IgD-negative memory B cell (primary cell): Measurements from ENCODE around the gene C19orf73. TPM values are rescaled to one million over a fixed set of nuclear protein-coding genes. Genes with fewer than 3 reads are reported as not detected.
"Not testable (repeated sequence)": the region's sequence is repeated elsewhere in the genome, so short reads cannot be mapped to it uniquely, and the experiment has no call there.

Source experiments
- H3K27ac Mint-ChIP-seq, 3 donors: one replicate each; pipeline ENCODE4 v1.8.0; 2020 to 2022; ENCODE audit warnings: mild to moderate bottlenecking in 3 of 3, mixed read lengths in 3 of 3, moderate library complexity in 1 of 3
- H3K27me3 Mint-ChIP-seq: one replicate; pipeline ENCODE4 v1.8.0; 2021; ENCODE audit warnings: mixed read lengths
- H3K36me3 Mint-ChIP-seq: one replicate; pipeline ENCODE4 v1.8.0; 2020; ENCODE audit warnings: mild to moderate bottlenecking, mixed read lengths
- H3K4me1 Mint-ChIP-seq, 3 donors: one replicate each; pipeline ENCODE4 v1.8.0; 2020 to 2022; ENCODE audit warnings: mixed read lengths in 3 of 3, mild to moderate bottlenecking in 1 of 3
- H3K4me3 Mint-ChIP-seq, 4 donors: one replicate each; pipeline ENCODE4 v1.8.0; 2020 to 2022; ENCODE audit warnings: mild to moderate bottlenecking in 4 of 4, mixed read lengths in 4 of 4, moderate library complexity in 3 of 4
- H3K9me3 Mint-ChIP-seq, 3 donors: one replicate each; pipeline ENCODE4 v1.8.0; 2020 to 2021; ENCODE audit warnings: mixed read lengths in 3 of 3, mild to moderate bottlenecking in 1 of 3
- polyA plus RNA-seq: library from polyadenylated mRNA; unstranded; fragments of 300-500 nt; fragmentation: Illumina TruSeq; gene quantifications from one replicate; pipeline ENCODE4 v1.2.3, GENCODE V29; 2021

C19orf73 gene
- polyA plus RNA-seq, 1 donor from 2014 or later, result 2.6 TPM

- Mint-ChIP-seq H3K4me3 (peak overlapping the region in 3 of 4 donors; percentile 66 to 76 (median 72)), H3K4me1 (peaks cover 7 to 12% (median 8%) of the 10 kb centered on the region in 3 donors), H3K27me3 (peaks cover 41% of the 10 kb centered on the region), H3K36me3 (no peaks in the 10 kb centered on the region), H3K9me3 (peaks cover 3 to 8% (median 8%) of the 10 kb centered on the region in 3 donors), H3K27ac (no peak overlapping the region)
These were observed 33.2 kb upstream of the C19orf73 start for GRCh38 chr19:49152119-49152550.

GRCh38 chr19:49151267-49152118 lies 32.5 kb upstream of the C19orf73 start:
- H3K9me3 Mint-ChIP-seq, result peaks cover 3 to 8% (median 8%) of the 10 kb centered on the region in 3 donors
- peaks cover 46% of the 10 kb centered on the region for H3K27me3 Mint-ChIP-seq
- H3K4me3 Mint-ChIP-seq, result peak overlapping the region; percentile 65 to 87 (median 76)
- H3K27ac Mint-ChIP-seq, result no peak overlapping the region
- H3K4me1 Mint-ChIP-seq, result peaks cover 7 to 12% (median 8%) of the 10 kb centered on the region in 3 donors
- no peaks in the 10 kb centered on the region for H3K36me3 Mint-ChIP-seq

GRCh38 chr19:49150944-49151243 lies 32.0 kb upstream of the C19orf73 start:
- peaks cover 8 to 13% (median 8%) of the 10 kb centered on the region in 3 donors for H3K4me1 Mint-ChIP-seq
- no peak overlapping the region for H3K27ac Mint-ChIP-seq
- H3K4me3 Mint-ChIP-seq, result peak overlapping the region; percentile 52 to 89 (median 76)
- H3K9me3 Mint-ChIP-seq, result peaks cover 3 to 8% (median 8%) of the 10 kb centered on the region in 3 donors
- H3K27me3 Mint-ChIP-seq, result peaks cover 45% of the 10 kb centered on the region
- H3K36me3 Mint-ChIP-seq, result no peaks in the 10 kb centered on the region

- peaks cover 3 to 8% (median 8%) of the 10 kb centered on the region in 3 donors for H3K9me3 Mint-ChIP-seq
- H3K4me1 Mint-ChIP-seq, result peaks cover 8 to 18% (median 12%) of the 10 kb centered on the region in 3 donors
- peaks cover 49% of the 10 kb centered on the region for H3K27me3 Mint-ChIP-seq
- H3K4me3 Mint-ChIP-seq, result peak overlapping the region; percentile 67 to 89 (median 84)
- H3K27ac Mint-ChIP-seq, result no peak overlapping the region
- H3K36me3 Mint-ChIP-seq, result no peaks in the 10 kb centered on the region
These were observed 31.4 kb upstream of the C19orf73 start for GRCh38 chr19:49150106-49150943.

- Mint-ChIP-seq H3K27ac (peak overlapping the region in 1 of 3 donors; percentile 86), H3K4me1 (peaks cover 8 to 19% (median 14%) of the 10 kb centered on the region in 3 donors), H3K27me3 (peaks cover 51% of the 10 kb centered on the region)
These were observed 30.7 kb upstream of the C19orf73 start for GRCh38 chr19:49149652-49150105.

GRCh38 chr19:49148784-49149651 lies 30.1 kb upstream of the C19orf73 start:
- H3K4me1 Mint-ChIP-seq, result peaks cover 8 to 19% (median 14%) of the 10 kb centered on the region in 3 donors
- H3K36me3 Mint-ChIP-seq, result no peaks in the 10 kb centered on the region
- H3K4me3 Mint-ChIP-seq, result peak overlapping the region; percentile 67 to 88 (median 80)
- peaks cover 51% of the 10 kb centered on the region for H3K27me3 Mint-ChIP-seq
- H3K9me3 Mint-ChIP-seq, result peaks cover 2 to 8% (median 5%) of the 10 kb centered on the region in 3 donors
- H3K27ac Mint-ChIP-seq, result peak overlapping the region in 2 of 3 donors; percentile 73 to 86

More at GRCh38 chr19:49149652-49150105, 30.7 kb upstream of the C19orf73 start:
- Mint-ChIP-seq H3K4me3 (peak overlapping the region; percentile 67 to 89 (median 84)), H3K9me3 (peaks cover 3 to 8% (median 8%) of the 10 kb centered on the region in 3 donors), H3K36me3 (no peaks in the 10 kb centered on the region)

GRCh38 chr19:49148044-49148682 lies 29.2 kb upstream of the C19orf73 start:
- peaks cover 8 to 19% (median 14%) of the 10 kb centered on the region in 3 donors for H3K4me1 Mint-ChIP-seq
- H3K9me3 Mint-ChIP-seq, result peaks cover 0 to 5% (median 0%) of the 10 kb centered on the region in 3 donors
- H3K36me3 Mint-ChIP-seq, result no peaks in the 10 kb centered on the region

GRCh38 chr19:49146408-49146770 lies 27.4 kb upstream of the C19orf73 start:
- peaks cover 54% of the 10 kb centered on the region for H3K27me3 Mint-ChIP-seq
- H3K4me3 Mint-ChIP-seq, result peak overlapping the region in 1 of 4 donors; percentile 67
- peaks cover 13 to 22% (median 18%) of the 10 kb centered on the region in 3 donors for H3K4me1 Mint-ChIP-seq
- not testable (repeated sequence) for H3K36me3 Mint-ChIP-seq, H3K9me3 Mint-ChIP-seq
- H3K27ac Mint-ChIP-seq, result peak overlapping the region in 1 of 3 donors; percentile 41

More at GRCh38 chr19:49148044-49148682, 29.2 kb upstream of the C19orf73 start:
- peak overlapping the region in 3 of 4 donors; percentile 30 to 74 (median 67) for H3K4me3 Mint-ChIP-seq
- H3K27me3 Mint-ChIP-seq, result peaks cover 55% of the 10 kb centered on the region
- peak overlapping the region in 1 of 3 donors; percentile 73 for H3K27ac Mint-ChIP-seq

GRCh38 chr19:49145573-49146407 lies 26.8 kb upstream of the C19orf73 start:
- peaks cover 50% of the 10 kb centered on the region for H3K27me3 Mint-ChIP-seq
- H3K9me3 Mint-ChIP-seq, result peaks cover 0 to 3% (median 0%) of the 10 kb centered on the region in 3 donors
- H3K4me3 Mint-ChIP-seq, result peak overlapping the region in 1 of 4 donors; percentile 9
- no peaks in the 10 kb centered on the region for H3K36me3 Mint-ChIP-seq
- H3K4me1 Mint-ChIP-seq, result peaks cover 12 to 17% (median 16%) of the 10 kb centered on the region in 3 donors
- peak overlapping the region; percentile 5 to 27 (median 6) for H3K27ac Mint-ChIP-seq

- Mint-ChIP-seq H3K36me3 (no peaks in the 10 kb centered on the region), H3K4me3 (peak overlapping the region in 2 of 4 donors; percentile 54 to 87), H3K27me3 (peaks cover 27% of the 10 kb centered on the region)
These were observed 24.0 kb upstream of the C19orf73 start for GRCh38 chr19:49142866-49143335.

GRCh38 chr19:49141352-49141751 lies 22.4 kb upstream of the C19orf73 start:
- no peaks in the 10 kb centered on the region for H3K9me3 Mint-ChIP-seq
- H3K4me1 Mint-ChIP-seq, result peaks cover 8 to 12% (median 11%) of the 10 kb centered on the region in 3 donors
- H3K27me3 Mint-ChIP-seq, result peaks cover 20% of the 10 kb centered on the region
- H3K4me3 Mint-ChIP-seq, result no peak overlapping the region
- no peak overlapping the region for H3K27ac Mint-ChIP-seq
- H3K36me3 Mint-ChIP-seq, result no peaks in the 10 kb centered on the region

More at GRCh38 chr19:49142866-49143335, 24.0 kb upstream of the C19orf73 start:
- Mint-ChIP-seq H3K9me3 (no peaks in the 10 kb centered on the region), H3K27ac (peak overlapping the region in 1 of 3 donors; percentile 9), H3K4me1 (peaks cover 8 to 12% (median 11%) of the 10 kb centered on the region in 3 donors)

- Mint-ChIP-seq H3K9me3 (no peaks in the 10 kb centered on the region), H3K36me3 (no peaks in the 10 kb centered on the region), H3K4me3 (no peak overlapping the region), H3K4me1 (peaks cover 8 to 12% (median 11%) of the 10 kb centered on the region in 3 donors), H3K27ac (no peak overlapping the region), H3K27me3 (peaks cover 21% of the 10 kb centered on the region)
These were observed 22.0 kb upstream of the C19orf73 start for GRCh38 chr19:49140951-49141350.

- peaks cover 12% of the 10 kb centered on the region for H3K27me3 Mint-ChIP-seq
- no peak overlapping the region for H3K4me3 Mint-ChIP-seq
These were observed 17.8 kb upstream of the C19orf73 start for GRCh38 chr19:49136771-49137171.

More at GRCh38 chr19:49136771-49137171, 17.8 kb upstream of the C19orf73 start:
- no peaks in the 10 kb centered on the region for H3K9me3 Mint-ChIP-seq
- H3K4me1 Mint-ChIP-seq, result peaks cover 0 to 4% (median 0%) of the 10 kb centered on the region in 3 donors
- peaks cover 1% of the 10 kb centered on the region for H3K36me3 Mint-ChIP-seq
- H3K27ac Mint-ChIP-seq, result no peak overlapping the region
